ENCODE results near the gene TOR1AIP2. TPM values are rescaled to one million over a fixed set of nuclear protein-coding genes. Genes with fewer than 3 reads are reported as not detected.

The TOR1AIP2 gene
- total and polyA plus RNA-seq, 12 donors = 18.9 to 182 (median 134) TPM

- peaks cover 0 to 4% of the 10 kb centered on the region in 2 donors for H3K4me1 ChIP-seq (replicated peaks in 1 of 2)
- no peaks in the 10 kb centered on the region for H3K36me3 ChIP-seq (replicated peaks in 1 of 2)
- no peak for TF ChIP-seq CTCF (IDR thresholded peaks at IDR 0.05)
- TF ChIP-seq POLR2A (IDR thresholded peaks at IDR 0.05) = no peak
- 33 to 51% (median 45%) methylated on average over 4 of the region's 4 CpGs for WGBS, 4 donors
- peak in 1 of 7 donors; percentile 22 for DNase-seq
- H3K27ac ChIP-seq = no peak overlapping the region
- intact Hi-C loops (cut with DNase I) = no loop called here
- H3K9me3 ChIP-seq (replicated peaks in 1 of 3) = no peaks in the 10 kb centered on the region
- no peak overlapping the region for H3K4me3 ChIP-seq
- H3K27me3 ChIP-seq = no peaks in the 10 kb centered on the region
These were observed 82.9 kb downstream of the TOR1AIP2 start for GRCh38 chr1:179794669-179795068.

DNA sequence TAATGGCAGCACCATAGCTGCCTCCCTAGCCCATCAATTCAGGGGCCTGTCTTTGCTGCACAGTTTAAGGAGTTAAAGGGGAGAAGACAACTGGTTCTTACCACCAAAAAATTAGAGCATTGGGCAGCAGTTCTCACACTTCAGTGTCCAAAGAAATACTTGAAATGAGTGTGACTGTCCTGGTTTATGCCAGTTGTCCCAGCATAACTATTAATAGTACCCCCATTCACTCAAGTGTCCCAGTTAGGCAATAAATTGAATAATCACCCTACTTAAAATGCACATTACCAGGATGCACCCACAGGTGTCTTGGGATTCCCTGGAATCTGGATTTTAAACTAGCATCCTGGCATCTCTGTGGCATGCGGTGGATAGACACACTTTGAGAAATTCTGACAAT lies 83.5 kb downstream of the TOR1AIP2 start:
- no peak overlapping the region for H3K27ac ChIP-seq
- no peaks in the 10 kb centered on the region for H3K9me3 ChIP-seq (replicated peaks in 1 of 3)
- 87 to 100% (median 97%) methylated on average over 1 of the region's 1 CpG for WGBS, 4 donors
- H3K4me3 ChIP-seq = no peak overlapping the region
- H3K36me3 ChIP-seq (replicated peaks in 1 of 2) = no peaks in the 10 kb centered on the region
- intact Hi-C loops (cut with DNase I) = no loop called here
- no peaks in the 10 kb centered on the region for H3K27me3 ChIP-seq
- no peak for DNase-seq
- TF ChIP-seq CTCF (IDR thresholded peaks at IDR 0.05) (no peak), POLR2A (IDR thresholded peaks at IDR 0.05) (no peak)
- peaks cover 0 to 4% of the 10 kb centered on the region in 2 donors for H3K4me1 ChIP-seq (replicated peaks in 1 of 2)

- intact Hi-C loops (cut with DNase I) = no loop called here
- WGBS, 4 donors = 80 to 92% (median 91%) methylated on average over 4 of the region's 4 CpGs
- Histone ChIP-seq H3K27ac (no peak overlapping the region), H3K4me1 (replicated peaks in 1 of 2) (peaks cover 0 to 4% of the 10 kb centered on the region in 2 donors), H3K36me3 (replicated peaks in 1 of 2) (no peaks in the 10 kb centered on the region), H3K27me3 (no peaks in the 10 kb centered on the region), H3K9me3 (replicated peaks in 1 of 3) (no peaks in the 10 kb centered on the region), H3K4me3 (no peak overlapping the region)
- DNase-seq = no peak
- TF ChIP-seq CTCF (IDR thresholded peaks at IDR 0.05) = no peak
- no peak for TF ChIP-seq POLR2A (IDR thresholded peaks at IDR 0.05)
These were observed 84.3 kb downstream of the TOR1AIP2 start for GRCh38 chr1:179793281-179793680.

Other genes starting within 250 kb of the TOR1AIP2 start
- 1 to 10 TPM in 4 of 9 donors, under 1 TPM in 1, not detected in 4; 0.34 to 7.0 (median 1.9) TPM for gene FAM163A, start 134.5 kb downstream of the TOR1AIP2 start, total RNA-seq
- 1 to 10 TPM; 1.2 to 4.2 (median 3.9) TPM for gene FAM163A, start 134.5 kb downstream of the TOR1AIP2 start, polyA plus RNA-seq
- gene TOR1AIP1, start 4.5 kb upstream of the TOR1AIP2 start, total RNA-seq = 10 to 100 TPM; 28.4 to 99.6 (median 60.7) TPM
- gene TOR1AIP1, start 4.5 kb upstream of the TOR1AIP2 start, polyA plus RNA-seq = 10 to 100 TPM; 22.5 to 59.5 (median 26.1) TPM
- gene CEP350, start 77.0 kb upstream of the TOR1AIP2 start, total RNA-seq = 10 to 100 TPM; 38.1 to 71.4 (median 45.4) TPM
- 10 to 100 TPM in 1 of 3 donors, 1 to 10 TPM in 2; 4.1 to 22.6 (median 7.8) TPM for gene CEP350, start 77.0 kb upstream of the TOR1AIP2 start, polyA plus RNA-seq